Anterior cingulate cortex (tissue), 58 donors: ENCODE results near the gene GSTM3.

Source experiments
- DNase-seq, 58 donors: peaks; one replicate each; lab custom pipeline; 2025; lab: John Stamatoyannopoulos, UW

Gene GSTM3

DNA sequence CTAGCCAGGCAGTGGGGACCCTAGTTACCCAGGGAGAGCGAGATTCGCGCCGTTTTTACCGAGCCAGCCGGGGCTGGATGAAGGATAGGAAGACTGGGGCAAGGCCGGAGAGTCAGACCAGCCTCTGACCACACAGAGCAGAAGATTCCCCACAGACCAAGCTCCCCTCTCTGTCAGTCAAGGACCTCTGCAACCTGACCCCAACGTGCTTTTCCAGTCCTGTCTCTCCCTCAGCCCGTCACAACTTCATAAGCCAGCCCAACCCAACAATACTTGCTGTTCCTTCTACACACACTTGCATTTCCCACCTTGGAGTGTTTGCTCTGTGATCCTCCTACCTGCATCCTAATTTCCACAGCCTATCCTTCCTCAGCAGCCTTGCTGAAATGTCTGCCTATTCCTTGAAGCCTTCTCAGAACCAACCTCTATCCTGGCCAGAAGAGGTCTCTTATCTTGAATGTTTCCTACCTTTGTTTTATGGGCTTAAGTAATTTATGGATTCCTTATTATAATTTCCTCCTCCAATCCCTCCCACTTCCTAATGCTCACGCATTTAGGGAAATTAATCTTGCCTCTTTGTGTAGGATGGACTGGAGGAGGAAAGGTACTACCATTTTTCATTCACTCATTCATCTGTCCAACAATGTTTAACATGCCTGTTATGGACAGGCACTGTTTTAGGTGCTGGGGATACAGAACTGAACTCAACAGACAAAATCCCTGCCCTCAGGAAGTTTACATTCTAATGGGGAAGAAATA lies at the start of gene GSTM3:
Gene GSTM3, minus strand, starts transcription at position 424 of the 759 bp plus-strand sequence. CDS start 751 bp downstream, outside the sequence.
- no peak for DNase-seq

DNA sequence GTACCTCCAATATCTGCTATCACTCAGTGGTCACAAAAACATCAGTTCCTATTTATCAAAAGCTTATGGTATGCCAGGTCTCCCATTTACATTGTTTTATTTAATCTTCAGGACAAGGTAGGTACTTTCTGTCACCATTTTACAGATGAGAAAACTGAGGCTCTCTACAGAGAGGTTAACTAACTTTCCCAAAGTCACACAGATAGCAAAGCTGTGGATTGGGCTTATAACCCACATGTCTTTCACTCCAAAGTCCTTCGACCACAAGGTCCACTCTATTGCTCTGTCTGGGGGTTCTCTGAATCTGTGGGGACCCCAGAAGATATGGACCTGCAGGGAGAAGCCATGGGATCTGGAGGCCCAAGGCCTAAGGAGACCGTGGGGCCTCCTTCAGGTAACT lies 49.5 kb upstream of the GSTM3 start:
- DNase-seq, result no peak

DNA sequence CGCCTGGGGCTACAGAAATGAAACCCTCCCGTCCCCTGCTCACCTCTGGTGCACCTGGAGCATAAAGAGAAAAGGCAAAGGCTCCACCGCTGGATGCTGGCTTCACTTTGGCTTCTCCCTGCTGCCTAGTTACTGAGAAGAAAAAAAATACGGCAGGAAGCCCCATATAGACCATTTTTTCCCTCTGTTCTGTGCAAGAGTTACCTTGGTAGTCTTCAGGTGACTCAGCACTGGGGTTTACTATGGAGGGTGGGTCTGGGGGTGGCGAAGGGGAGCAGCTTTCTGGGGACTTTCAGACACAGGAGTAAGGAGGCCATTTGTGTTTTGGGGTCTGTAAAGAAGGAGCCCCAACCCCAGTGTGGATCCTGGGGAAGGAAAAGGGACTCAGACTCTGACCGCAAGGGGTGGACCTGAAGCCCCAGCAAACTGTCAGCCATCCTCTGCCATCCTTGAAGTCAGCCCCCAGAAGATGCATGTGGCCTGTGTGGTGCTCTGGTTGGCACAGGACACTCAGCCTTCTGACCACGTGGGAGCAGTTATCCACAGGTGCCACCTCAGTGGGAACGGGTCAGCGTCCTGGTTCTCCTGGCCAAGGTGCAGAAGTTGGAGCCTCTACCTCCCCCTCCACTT lies 48.8 kb upstream of the GSTM3 start:
- no peak for DNase-seq

DNA sequence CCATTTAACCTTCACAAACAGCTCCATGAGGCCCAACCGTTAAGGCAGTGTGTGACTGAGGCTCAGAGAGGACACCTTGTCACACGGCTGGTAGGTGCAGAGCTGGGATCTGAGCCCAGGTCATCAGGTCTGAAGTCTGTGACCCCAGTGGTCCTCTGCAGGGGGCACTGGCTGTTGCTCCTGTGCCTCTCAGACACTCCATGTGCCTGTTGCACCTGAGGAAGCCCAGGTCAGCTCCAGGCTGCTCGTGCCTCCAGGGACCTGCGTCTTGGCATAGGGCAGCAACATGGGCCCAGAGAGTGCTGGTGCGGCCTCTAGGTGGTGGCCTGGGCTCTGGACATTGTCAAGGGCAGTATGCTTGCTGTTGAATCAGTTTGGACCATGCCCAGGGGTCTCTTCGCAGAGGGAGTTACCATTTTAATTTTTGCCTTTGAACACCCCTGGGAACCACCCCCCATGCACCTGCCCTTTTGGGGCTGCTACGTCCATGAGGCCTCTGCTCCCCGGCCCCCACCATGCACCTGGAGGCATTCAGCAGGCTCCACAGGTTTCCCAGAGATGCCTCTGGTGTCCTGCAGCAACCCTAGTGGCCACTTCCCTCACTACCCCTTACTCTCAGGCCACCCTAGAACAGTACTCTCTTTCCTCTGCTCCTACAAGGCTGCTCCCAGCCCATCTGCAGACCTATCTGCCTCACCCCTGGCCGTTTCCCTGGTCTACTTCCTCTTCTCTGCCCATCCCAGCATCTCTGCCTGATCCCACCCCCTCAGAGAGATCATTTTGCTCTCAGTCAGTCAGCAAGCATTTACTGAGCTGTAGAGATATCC lies 48.1 kb upstream of the GSTM3 start:
- no peak for DNase-seq

DNA sequence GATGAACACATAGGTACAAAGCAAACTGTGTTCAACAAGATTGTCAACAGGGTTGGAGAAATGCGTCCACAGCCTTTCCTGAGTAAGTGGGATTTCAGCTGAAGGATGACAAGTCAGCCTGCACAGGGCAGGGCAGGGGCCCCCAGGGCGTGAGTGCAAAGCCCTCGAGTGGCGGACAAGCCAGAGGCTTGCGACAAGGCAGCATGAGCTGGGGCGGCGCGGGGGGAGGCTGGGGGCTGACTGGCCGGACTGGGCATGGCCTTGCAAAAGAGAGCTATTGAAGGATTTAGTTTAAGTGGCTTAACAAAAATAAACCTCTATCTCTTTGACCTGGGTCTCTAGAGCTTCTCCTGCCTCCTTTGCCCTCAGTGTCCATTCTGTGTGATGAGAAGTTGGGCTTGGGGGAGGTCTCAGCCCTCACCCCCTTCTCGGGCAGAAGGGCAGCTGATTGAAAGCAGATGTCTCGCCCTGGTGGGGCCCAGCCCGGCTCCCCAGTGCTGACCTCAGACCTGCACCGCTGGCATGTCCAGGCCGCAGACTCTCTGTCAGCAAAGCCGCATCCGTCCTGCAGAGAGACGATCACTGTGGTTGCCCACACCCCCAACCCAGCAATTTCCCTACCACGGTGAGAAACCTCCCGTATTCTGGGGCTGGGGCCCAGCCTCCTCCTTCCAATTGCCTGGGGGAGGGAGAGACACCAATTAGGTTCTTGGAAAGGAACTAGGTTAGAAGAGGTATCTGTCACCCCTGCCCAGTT lies 47.2 kb upstream of the GSTM3 start:
- DNase-seq, result peak in 1 of 58 donors; percentile 38

DNA sequence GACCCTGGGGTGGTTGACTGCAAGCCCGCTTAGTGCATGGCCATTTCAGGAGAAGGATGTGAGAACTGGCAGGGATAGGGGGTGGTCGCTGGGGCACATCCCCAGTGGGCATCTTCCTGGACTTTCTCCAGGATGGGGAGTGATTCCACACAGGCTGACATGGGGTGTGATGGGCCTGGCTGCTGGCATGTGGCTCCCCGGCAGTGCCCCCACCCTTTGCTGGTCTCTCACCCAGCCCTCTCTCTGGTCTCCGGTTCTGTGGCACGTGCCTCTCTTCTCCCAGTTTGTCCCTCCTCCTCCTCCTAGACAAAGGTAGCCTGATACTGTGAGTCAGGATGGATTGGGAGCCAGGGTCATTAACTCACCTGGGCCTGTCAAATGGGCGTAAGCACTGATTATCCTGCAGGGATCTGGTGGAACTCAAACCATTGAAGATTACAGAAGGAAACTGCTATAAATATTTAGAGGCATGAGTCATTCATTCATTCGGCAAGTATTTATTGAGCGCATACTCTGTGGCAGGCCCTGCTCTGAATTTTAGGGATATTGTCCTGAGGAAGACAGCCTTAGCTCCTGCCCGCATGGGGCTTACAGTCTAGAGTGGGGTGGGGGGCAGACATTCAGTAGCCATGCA lies 46.5 kb upstream of the GSTM3 start:
- DNase-seq, result no peak

DNA sequence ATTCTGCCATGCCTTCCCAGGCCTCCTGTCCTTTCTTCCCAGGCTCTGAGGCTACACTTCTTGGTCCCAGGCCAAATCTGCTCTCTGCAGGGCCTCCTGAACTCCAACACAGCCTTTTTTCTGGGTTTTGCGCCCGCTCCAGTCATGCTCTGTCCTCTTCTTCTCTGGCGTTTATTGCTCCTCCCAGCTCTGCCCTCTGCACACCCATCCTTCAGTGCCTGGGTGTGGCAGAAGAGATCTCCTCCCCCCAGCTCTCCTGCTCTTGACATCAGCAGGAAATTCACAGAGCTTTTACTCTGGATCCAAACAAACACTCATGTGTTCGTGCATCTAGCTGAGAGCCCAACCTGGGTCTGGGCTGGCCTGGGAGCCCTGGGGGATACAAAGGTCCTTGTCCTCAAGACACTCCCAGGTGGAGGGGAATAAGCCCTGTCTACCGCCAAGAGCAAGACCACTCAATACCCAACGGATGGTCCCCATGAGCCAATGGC lies 45.7 kb upstream of the GSTM3 start:
- no peak for DNase-seq

DNA sequence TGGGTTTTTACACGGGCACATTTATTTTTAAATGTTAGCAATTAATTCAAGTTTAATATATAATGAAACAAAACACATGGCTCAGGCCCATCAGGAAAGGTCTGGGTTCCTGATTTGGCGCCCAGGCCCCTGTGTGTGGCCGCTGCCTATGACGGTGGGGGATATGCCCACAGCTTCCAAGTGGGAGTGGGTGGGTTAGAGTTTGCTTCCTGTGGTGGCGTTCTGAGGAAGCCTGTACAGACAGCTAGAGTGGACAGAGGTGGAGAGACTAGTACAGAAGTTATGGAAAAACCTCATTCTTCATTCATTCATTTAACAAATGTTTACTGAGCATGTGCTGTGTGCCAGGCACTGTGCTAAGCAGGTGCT lies 45.3 kb upstream of the GSTM3 start:
- no peak for DNase-seq

DNA sequence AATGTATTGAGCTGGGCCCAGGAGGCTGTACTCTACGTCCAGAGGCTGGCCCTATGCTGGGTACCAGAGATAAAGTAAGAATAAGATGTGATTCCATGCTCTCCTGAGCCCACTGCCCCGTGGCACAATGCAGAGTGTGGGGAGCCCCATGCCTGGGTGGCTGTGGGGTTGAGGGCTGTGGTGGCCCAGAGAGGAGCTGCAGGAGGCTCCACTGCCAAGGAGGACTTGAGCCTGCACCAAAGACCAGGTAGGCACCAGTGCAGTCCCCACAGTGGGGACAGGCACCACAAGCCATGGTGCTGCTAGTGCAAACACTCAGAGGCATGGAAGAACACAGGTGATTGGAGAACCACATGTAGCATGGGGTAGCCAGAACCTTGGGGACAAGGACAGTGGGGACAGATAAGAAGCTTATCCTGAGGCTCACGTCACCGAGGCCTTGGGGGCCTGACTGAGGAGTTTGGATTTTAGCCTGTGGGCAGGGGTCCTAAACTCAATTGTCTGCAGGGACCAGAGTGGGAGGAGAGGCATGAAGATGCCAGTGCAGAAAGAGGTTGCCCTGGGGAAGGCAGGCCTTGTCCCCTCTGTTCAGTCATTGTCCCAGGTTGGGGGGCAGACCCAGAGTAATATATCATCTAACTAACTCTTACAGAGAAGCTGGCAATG lies 44.7 kb upstream of the GSTM3 start:
- no peak for DNase-seq

DNA sequence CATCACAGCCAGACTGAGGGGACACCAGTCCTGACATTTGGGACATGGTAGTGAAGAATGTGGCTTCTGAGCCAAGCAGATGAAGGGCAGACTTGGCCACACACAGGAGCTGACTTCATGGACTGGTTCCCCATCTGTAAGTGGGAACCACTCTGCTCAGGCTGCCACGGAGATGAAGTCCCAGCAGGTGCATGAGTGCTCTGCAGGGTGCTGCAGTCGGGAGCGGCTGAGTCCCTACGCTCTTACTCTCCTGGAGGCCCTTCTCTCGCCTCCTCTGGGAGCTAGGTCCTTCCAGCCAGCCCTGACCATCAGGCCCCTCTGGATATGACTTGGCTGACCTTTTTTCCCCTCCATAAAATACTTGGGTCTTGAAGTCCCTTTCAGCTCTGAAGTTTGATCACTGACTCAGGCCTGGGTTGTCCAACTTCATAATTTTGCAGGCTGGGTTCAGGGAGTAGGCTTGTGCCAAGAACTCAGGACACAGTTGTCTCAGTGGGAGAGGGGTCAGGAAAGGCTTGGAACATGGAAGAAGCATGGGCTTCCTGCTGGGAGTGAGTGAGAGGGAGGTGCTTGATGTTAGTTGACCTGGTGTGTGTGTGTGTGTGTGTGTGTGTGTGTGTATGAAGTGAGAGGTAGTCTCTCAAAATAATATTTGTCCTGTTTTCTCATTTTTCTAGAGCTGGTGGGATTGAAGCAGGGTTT lies 43.9 kb upstream of the GSTM3 start:
- DNase-seq, result no peak

DNA sequence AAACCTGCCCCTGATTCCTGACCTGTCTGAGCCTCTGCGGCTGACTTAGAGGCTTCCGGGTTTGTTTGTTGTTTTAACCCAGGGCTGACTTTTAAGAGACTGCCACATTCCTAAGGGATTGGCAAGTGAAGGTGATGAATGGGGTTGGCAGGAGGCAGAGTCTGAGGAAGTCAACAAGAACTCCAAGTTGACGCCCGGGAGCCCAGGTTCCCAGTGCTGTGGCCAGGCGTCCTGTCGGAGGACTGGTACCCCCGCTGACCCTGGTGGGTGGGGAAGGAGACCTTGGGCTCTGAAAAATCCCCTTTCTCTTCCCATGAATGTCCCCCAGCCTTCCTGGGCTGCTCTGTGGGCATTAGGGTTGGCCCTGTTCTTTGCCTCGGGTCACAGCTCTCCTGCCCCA lies 42.6 kb upstream of the GSTM3 start:
- DNase-seq, result no peak

DNA sequence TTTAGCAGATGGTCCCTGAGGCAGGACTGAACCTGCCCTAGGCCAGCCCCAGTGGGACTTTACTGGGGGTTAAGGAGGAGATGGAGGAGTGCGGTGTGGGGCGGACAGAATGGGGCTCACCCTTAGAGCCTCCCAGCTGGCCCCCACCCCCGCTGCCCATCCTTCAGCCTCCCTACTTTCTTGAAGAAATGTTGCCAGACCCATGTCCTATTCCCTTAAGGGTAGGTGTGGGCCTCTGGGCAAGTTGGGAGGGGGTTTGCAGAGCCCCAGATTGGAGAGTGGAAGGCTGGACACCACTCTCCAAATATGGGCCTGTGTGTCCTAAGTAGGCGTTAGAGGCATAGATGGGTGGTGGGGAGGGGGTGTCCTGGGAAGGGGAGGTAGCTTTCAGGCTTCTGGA lies 42.1 kb upstream of the GSTM3 start:
- no peak for DNase-seq

DNA sequence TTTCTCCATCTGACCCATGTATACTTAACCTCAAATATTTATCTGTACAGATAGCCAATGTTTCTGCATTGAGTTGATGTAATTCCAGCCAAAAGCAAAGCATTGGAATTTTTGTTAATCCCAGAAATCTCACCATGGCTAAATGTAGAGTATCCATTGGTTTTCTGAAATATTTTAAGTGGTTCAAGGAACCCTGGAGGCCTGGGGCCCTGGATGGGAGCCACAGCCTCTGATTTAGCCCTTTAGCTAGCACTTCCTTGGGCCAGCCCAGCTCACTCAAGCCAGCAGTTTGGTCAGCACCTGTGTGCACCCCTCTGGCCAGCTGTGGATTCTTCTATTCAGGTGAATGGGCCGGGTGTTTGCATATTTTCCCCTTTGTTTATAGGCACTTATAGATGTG lies 41.7 kb upstream of the GSTM3 start:
- no peak for DNase-seq

DNA sequence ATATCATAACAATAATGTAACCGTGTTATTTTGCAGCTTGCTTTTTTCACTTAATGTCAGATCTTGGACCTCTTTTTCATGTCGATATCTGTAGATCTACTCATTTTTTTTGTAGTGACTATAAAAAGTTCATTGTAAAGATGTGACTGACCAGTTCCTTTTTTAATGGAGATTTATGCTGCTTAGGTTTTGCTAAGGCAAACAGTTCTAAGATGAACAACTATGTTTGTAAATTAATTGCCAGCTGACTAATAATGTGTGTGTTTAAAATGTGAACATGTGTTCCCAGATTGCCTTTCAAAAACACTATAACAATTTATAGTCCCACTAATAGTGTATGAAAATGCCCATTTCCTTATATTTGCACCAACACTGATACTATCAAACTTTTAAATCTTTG lies 41.0 kb upstream of the GSTM3 start:
- no peak for DNase-seq

DNA sequence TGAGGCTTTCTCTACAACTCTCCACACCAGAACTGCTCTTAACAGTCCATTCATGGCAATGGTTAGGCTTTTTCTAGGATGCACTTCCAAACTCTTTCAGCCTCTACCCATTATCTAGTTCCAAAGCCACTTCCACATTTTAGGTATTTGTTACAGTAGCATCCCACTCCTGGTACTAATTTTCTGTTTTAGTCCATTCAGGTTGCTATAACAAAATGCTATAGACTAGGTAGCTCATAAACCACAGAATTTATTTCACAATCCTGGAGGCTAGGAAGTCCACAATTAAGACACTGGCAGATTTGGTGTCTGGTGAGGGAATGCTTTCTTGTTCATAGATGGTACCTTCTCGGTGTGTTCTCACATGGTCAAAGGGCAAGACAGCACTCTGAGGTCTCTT lies 40.1 kb upstream of the GSTM3 start:
- no peak for DNase-seq

DNA sequence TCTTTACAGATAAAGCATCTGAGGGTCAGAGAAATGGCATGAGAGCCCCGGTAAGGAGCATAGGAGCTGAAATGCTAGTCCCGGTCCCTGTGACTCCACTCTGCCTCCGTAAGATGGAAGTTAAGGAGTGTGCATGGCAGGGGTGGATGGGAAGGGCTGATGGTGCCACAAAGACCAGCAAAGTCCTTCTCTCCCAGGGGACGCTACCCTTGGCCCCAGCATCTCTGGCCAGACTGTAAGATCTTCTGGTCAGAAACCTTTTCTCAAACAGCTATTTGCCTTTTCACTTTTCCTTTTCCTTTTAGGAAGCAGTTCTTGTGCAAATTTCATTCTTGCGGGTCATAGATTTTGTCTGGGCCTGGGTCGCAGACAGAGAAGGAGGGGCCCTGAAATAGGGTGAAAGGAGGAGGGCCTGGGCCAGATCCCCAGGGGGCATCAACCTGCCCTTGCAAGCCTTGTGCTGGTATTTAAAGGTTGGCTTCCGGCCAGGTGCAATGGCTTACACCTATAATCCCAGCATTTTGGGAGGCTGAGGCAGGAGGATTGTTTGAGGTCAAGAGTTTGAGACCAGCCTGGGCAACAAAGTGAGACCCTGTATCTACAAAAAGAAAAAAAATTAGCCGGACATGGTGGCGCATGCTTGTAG lies 37.3 kb upstream of the GSTM3 start:
- DNase-seq, result no peak

DNA sequence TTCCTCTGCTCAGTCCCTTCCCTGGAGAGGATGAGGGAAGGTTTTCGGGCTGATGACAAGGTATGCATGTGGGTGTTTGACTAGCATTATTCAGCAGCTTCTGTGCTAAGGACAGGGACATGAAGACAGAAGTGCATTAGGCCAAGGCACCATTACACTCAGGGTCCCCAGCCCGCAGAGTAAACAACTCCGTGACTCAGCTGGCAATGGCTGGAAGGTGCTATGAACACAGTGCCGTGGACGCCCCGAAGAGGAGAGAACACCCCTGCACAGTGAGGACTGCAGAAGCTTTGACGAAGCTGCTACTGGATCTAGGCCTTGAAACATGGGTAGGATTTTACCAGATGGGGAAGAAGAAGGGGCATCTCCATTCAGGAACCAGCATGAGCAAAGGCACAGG lies 36.6 kb upstream of the GSTM3 start:
- no peak for DNase-seq

DNA sequence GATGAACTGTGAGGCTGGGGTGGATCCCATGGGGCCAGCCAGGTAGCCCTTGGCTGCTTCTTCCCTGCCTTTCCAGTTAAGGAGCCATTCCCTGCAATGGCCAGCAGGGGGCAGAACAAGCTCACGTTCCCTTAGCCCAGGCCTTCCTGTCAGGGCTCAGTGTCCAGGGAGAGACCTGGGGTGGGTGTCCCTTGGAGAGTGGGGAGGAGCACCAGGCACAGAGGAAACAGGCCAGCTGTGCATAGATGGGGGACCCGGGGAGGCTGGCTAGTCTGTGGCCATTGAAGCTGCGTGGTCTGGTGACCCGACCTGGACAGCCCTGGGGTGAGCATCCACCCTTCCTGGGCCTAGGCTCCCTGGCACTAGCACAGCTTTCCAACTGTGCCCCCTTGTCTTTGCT lies 36.1 kb upstream of the GSTM3 start:
- DNase-seq, result peak in 55 of 58 donors; percentile 27 to 89 (median 71)
